ENCODE measurements around the gene COMMD9.

GRCh38 chr11:36238036-36238631, 51.1 kb downstream of the COMMD9 start:
- TF ChIP-seq CTCF (IDR thresholded peaks at IDR 0.05) (no peak), POLR2A (IDR thresholded peaks at IDR 0.05) (no peak)

Measured in testis (tissue), 2 donors.